ENCODE data around the gene TRIM15. TPM values are rescaled to one million over a fixed set of nuclear protein-coding genes. Genes with fewer than 3 reads are reported as not detected.

Gene TRIM15
- total and polyA plus RNA-seq, 2 experiments from 2014 or later = not detected

GRCh38 chr6:30168741-30169140, 5.4 kb downstream of the TRIM15 start:
- in situ Hi-C loops (cut with MboI) = no loop called here
- no peak overlapping the region for H3K27ac ChIP-seq
- no peak overlapping the region for H2AFZ ChIP-seq
- no peaks in the 10 kb centered on the region for H3K36me3 ChIP-seq (ENCODE audit: low read depth)
- no peaks in the 10 kb centered on the region for H3K9me2 ChIP-seq (ENCODE audit: insufficient read depth)
- H3K4me3 ChIP-seq = no peak overlapping the region
- 35 to 64% methylated on average over 1 of the region's 1 CpG for WGBS, 2 experiments (ENCODE audit: low coverage in 1 of 2, low lambda C conversion rate in 2 of 2, missing lambda C conversion rate in 2 of 2)
- H3F3A ChIP-seq (ENCODE audit: insufficient read depth) = no peaks in the 10 kb centered on the region
- no peak overlapping the region for H3K4me2 ChIP-seq (ENCODE audit: unreplicated experiment)
- no peak for DNase-seq
- H3K79me2 ChIP-seq (ENCODE audit: insufficient read depth) = no peaks in the 10 kb centered on the region
- H4K20me1 ChIP-seq (ENCODE audit: insufficient read depth) = no peaks in the 10 kb centered on the region
- TF ChIP-seq EZH2phosphoT487 (IDR thresholded peaks at IDR 0.05; ENCODE audit: insufficient read depth, low read depth) = no peak
- peaks cover 66% of the 10 kb centered on the region for H3K27me3 ChIP-seq (replicated peaks; ENCODE audit: insufficient read depth)
- no peak overlapping the region for H3K9ac ChIP-seq
- no peaks in the 10 kb centered on the region for H3K9me3 ChIP-seq (ENCODE audit: low read depth)
- no peaks in the 10 kb centered on the region for H3K4me1 ChIP-seq (ENCODE audit: insufficient read depth)

- Histone ChIP-seq H3K9me2 (ENCODE audit: insufficient read depth) (no peaks in the 10 kb centered on the region), H3K9ac (no peak overlapping the region), H3K36me3 (ENCODE audit: low read depth) (no peaks in the 10 kb centered on the region), H3K27me3 (replicated peaks; ENCODE audit: insufficient read depth) (peaks cover 78% of the 10 kb centered on the region), H3K4me2 (ENCODE audit: unreplicated experiment) (no peak overlapping the region), H3K27ac (no peak overlapping the region), H4K20me1 (ENCODE audit: insufficient read depth) (no peaks in the 10 kb centered on the region), H3F3A (ENCODE audit: insufficient read depth) (no peaks in the 10 kb centered on the region), H3K4me1 (ENCODE audit: insufficient read depth) (no peaks in the 10 kb centered on the region), H3K9me3 (ENCODE audit: low read depth) (no peaks in the 10 kb centered on the region), H3K4me3 (no peak overlapping the region), H2AFZ (no peak overlapping the region), H3K79me2 (ENCODE audit: insufficient read depth) (no peaks in the 10 kb centered on the region)
- in situ Hi-C loops (cut with MboI) = no loop called here
- TF ChIP-seq EZH2phosphoT487 (IDR thresholded peaks at IDR 0.05; ENCODE audit: insufficient read depth, low read depth) (no peak), EZH2 (IDR thresholded peaks at IDR 0.05; ENCODE audit: insufficient read depth, poor library complexity, severe bottlenecking) (no peak)
- WGBS, 2 experiments (ENCODE audit: low coverage in 1 of 2, low lambda C conversion rate in 2 of 2, missing lambda C conversion rate in 2 of 2) = 31 to 32% methylated on average over 7 of the region's 7 CpGs
- DNase-seq = peak; percentile 68
These were observed 6.6 kb downstream of the TRIM15 start for GRCh38 chr6:30169658-30170614.

GRCh38 chr6:30171677-30172471, 8.5 kb downstream of the TRIM15 start:
- Histone ChIP-seq H3K9ac (no peak overlapping the region), H2AFZ (peak overlapping the region; percentile 22; the same call in 1 of the 2 replicates), H3K4me3 (0 out of 2 replicates have a peak overlapping the region, but pooled peaks have one; percentile 1), H3K27me3 (replicated peaks; ENCODE audit: insufficient read depth) (peaks cover 92% of the 10 kb centered on the region), H3K79me2 (ENCODE audit: insufficient read depth) (no peaks in the 10 kb centered on the region), H3F3A (ENCODE audit: insufficient read depth) (no peaks in the 10 kb centered on the region), H4K20me1 (ENCODE audit: insufficient read depth) (no peaks in the 10 kb centered on the region), H3K27ac (no peak overlapping the region), H3K36me3 (ENCODE audit: low read depth) (no peaks in the 10 kb centered on the region), H3K9me3 (ENCODE audit: low read depth) (no peaks in the 10 kb centered on the region), H3K4me2 (ENCODE audit: unreplicated experiment) (no peak overlapping the region), H3K9me2 (ENCODE audit: insufficient read depth) (no peaks in the 10 kb centered on the region), H3K4me1 (ENCODE audit: insufficient read depth) (no peaks in the 10 kb centered on the region)
- TF ChIP-seq EZH2 (IDR thresholded peaks at IDR 0.05; ENCODE audit: insufficient read depth, poor library complexity, severe bottlenecking) (peak; percentile 73), EZH2phosphoT487 (IDR thresholded peaks at IDR 0.05; ENCODE audit: insufficient read depth, low read depth) (0 out of 2 replicates have a peak, but pooled peaks have one; percentile 29)
- DNase-seq = peak; percentile 43
- WGBS, 2 experiments (ENCODE audit: low coverage in 1 of 2, low lambda C conversion rate in 2 of 2, missing lambda C conversion rate in 2 of 2) = 6 to 7% methylated on average over 58 to 59 of the region's 62 CpGs
- in situ Hi-C loops (cut with MboI) = no loop called here

- peaks cover 93% of the 10 kb centered on the region for H3K27me3 ChIP-seq (replicated peaks; ENCODE audit: insufficient read depth)
- no peaks in the 10 kb centered on the region for H3K9me2 ChIP-seq (ENCODE audit: insufficient read depth)
- H3F3A ChIP-seq (ENCODE audit: insufficient read depth) = no peaks in the 10 kb centered on the region
- peak; percentile 40 for DNase-seq
- H3K4me3 ChIP-seq = no peak overlapping the region
- H3K4me1 ChIP-seq (ENCODE audit: insufficient read depth) = no peaks in the 10 kb centered on the region
- in situ Hi-C loops (cut with MboI) = no loop called here
- no peak for TF ChIP-seq EZH2 (IDR thresholded peaks at IDR 0.05; ENCODE audit: insufficient read depth, poor library complexity, severe bottlenecking)
- H2AFZ ChIP-seq = no peak overlapping the region
- WGBS, 2 experiments (ENCODE audit: low coverage in 1 of 2, low lambda C conversion rate in 2 of 2, missing lambda C conversion rate in 2 of 2) = 69 to 74% methylated on average over 4 of the region's 4 CpGs
- no peak overlapping the region for H3K4me2 ChIP-seq (ENCODE audit: unreplicated experiment)
- no peaks in the 10 kb centered on the region for H4K20me1 ChIP-seq (ENCODE audit: insufficient read depth)
- no peaks in the 10 kb centered on the region for H3K9me3 ChIP-seq (ENCODE audit: low read depth)
- no peak overlapping the region for H3K27ac ChIP-seq
- no peaks in the 10 kb centered on the region for H3K36me3 ChIP-seq (ENCODE audit: low read depth)
- H3K9ac ChIP-seq = no peak overlapping the region
- no peaks in the 10 kb centered on the region for H3K79me2 ChIP-seq (ENCODE audit: insufficient read depth)
These were observed 9.3 kb downstream of the TRIM15 start for GRCh38 chr6:30172681-30173080.

All from GM23248 (cell line).